COLO668 (cell line): Measurements from ENCODE around the gene TMIGD1.

Source experiments
- DNase-seq: peaks from one replicate; lab custom pipeline; 2025; ENCODE audit not compliant: unreplicated experiment; lab: John Stamatoyannopoulos, UW

Gene TMIGD1

GRCh38 chr17:30333503-30334360 lies at the start of gene TMIGD1:
Gene TMIGD1 (minus strand): TSS chr17:30334057. CDS start chr17:30332133, 1,924 bp downstream.
- no peak for DNase-seq

GRCh38 chr17:30382345-30382744 lies 48.5 kb upstream of the TMIGD1 start:
- DNase-seq, result no peak

- no peak for DNase-seq
These were observed 47.4 kb upstream of the TMIGD1 start for GRCh38 chr17:30381340-30381659.

- no peak for DNase-seq
These were observed 46.9 kb upstream of the TMIGD1 start for GRCh38 chr17:30380643-30381339.

- no peak for DNase-seq
These were observed 46.1 kb upstream of the TMIGD1 start for GRCh38 chr17:30379903-30380381.

GRCh38 chr17:30379303-30379902 lies 45.5 kb upstream of the TMIGD1 start:
- DNase-seq, result peak; percentile 44

GRCh38 chr17:30378825-30379302 lies 45.0 kb upstream of the TMIGD1 start, which contains the start of gene CPD:
Gene CPD (plus strand): TSS chr17:30378927. CDS start chr17:30378981, 54 bp downstream.
- DNase-seq, result peak; percentile 94

- peak; percentile 26 for DNase-seq
These were observed 44.5 kb upstream of the TMIGD1 start for GRCh38 chr17:30378241-30378824.

- DNase-seq, result no peak
These were observed 43.9 kb upstream of the TMIGD1 start for GRCh38 chr17:30377574-30378240.

- peak; percentile 75 for DNase-seq
These were observed 43.0 kb upstream of the TMIGD1 start for GRCh38 chr17:30376621-30377452.

GRCh38 chr17:30375661-30376060 lies 41.8 kb upstream of the TMIGD1 start:
- DNase-seq, result no peak

- DNase-seq, result no peak
These were observed 38.9 kb upstream of the TMIGD1 start for GRCh38 chr17:30372755-30373154.

- no peak for DNase-seq
These were observed 36.1 kb upstream of the TMIGD1 start for GRCh38 chr17:30369995-30370394.

GRCh38 chr17:30368912-30369720 lies 35.3 kb upstream of the TMIGD1 start:
- DNase-seq, result peak; percentile 70

GRCh38 chr17:30366536-30366935 lies 32.7 kb upstream of the TMIGD1 start:
- no peak for DNase-seq

GRCh38 chr17:30363715-30364202 lies 29.9 kb upstream of the TMIGD1 start:
- no peak for DNase-seq

- DNase-seq, result no peak
These were observed 28.0 kb upstream of the TMIGD1 start for GRCh38 chr17:30361766-30362279.

- no peak for DNase-seq
These were observed 26.4 kb upstream of the TMIGD1 start for GRCh38 chr17:30360086-30360808.
